ENCODE results near the gene GRB10.

GRB10 gene

DNA sequence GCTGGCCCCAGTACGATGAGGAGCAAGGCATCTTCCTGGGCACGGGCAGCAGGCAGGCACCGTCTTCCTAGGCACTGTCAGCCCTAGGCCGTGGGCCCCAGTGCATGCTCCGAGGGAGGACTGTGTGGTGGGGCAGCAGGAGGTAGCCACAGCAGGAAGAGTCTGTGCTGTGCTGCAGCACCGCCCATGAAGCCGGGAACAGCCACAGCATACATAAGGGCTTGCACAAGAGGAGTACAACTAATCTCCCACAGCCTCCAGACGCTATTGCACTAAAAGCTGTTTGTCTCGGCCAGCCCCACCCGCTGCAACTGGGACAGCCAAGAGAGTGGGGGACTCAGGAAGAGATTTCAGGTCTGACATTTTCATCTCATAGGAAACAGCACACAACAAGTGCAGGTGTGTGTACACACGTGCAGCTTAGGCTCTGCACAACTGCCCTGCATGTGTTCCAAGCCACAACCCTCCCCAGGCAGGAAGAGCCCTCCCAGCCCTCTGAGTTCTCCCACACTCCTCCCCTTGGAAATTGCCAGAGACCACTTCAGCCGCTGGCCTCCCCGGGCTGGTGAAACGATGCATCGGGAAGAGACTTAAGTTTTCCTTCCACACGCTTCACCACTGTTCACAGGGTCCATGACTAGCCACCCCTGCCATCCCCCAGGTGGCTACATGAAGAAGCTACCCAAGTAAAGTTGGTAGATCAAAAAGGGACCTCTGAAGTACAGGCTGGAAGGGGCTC is 129.4 kb downstream of the GRB10 start:
- TF ChIP-seq CTCF (IDR thresholded peaks at IDR 0.05; ENCODE audit: low read depth, low read length), result no peak
- no peak for DNase-seq (ENCODE audit: extremely low read depth, low read depth)

DNA sequence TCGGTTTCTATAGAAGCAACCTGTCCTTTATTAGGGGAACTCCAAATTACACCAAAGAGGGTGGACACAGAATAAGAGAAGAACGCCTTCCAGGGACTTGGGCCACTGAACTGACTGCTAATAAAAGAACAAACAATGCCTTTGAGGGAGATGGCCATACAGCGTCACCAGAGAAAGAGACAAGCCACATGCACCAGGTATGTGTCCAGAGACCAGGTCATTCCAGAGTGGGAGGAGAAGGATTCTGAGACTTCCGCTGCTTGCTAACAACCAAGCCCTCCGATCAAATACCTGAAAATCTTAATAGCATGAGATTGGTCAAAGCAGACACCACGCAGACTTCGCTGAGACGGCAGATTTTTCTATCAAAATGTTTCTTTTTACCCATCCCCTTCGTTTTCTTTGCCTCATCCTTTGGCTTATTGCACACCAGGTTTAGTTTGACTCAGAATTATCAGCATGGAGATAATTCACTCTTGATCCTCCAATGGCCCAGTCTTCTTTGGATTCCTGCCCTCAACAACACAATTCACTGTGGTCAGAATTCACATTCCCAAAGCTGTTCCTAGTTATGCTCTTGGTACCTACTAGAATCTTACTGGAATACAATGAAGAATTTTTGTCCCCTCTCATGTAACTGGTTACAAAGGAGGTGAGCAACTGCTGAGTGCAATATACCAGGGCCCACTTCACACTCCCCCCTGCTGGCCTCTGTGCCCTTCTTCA is 130.1 kb downstream of the GRB10 start:
- TF ChIP-seq CTCF (IDR thresholded peaks at IDR 0.05; ENCODE audit: low read depth, low read length), result no peak

DNA sequence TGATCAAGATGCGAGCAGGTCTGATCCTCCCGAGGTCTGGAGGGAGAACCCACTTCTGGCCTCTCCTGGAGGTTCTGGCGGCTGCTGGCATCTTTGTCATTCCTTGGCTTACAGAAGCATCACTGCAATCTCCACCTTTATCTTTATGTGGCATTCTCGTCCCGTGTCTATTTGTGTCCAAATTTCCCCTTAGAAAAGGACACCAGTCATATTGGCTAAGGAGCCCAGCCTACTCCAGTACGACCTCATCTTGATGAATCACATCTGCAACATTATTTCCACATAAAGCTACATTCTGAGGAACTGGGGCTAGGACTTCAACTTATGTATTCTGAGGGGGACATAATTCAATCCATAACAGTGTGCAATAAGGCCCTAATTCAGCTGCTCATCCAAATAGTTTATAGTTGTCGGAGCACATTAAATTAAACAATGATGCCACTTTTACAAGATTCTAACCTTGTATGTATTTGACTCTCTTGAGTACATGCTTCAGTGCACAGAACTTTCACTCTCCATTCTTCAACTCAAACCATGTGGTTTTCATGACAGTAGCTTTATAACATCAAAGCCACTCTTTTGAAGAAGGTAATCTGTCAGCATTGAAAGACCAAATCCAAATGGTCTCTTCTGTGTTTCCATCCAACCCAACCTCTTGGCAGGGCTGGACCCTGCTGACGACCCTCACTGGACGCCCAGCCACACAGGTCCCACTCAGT is 131.3 kb downstream of the GRB10 start:
- TF ChIP-seq CTCF (IDR thresholded peaks at IDR 0.05; ENCODE audit: low read depth, low read length), result no peak

More for the DNA sequence above, 130.1 kb downstream of the GRB10 start:
- no peak for DNase-seq (ENCODE audit: extremely low read depth, low read depth)

GRCh38 chr7:50650057-50650664 is 132.5 kb downstream of the GRB10 start:
- DNase-seq (ENCODE audit: extremely low read depth, low read depth), result no peak
- no peak for TF ChIP-seq CTCF (IDR thresholded peaks at IDR 0.05; ENCODE audit: low read depth, low read length)

More for the DNA sequence above, 131.3 kb downstream of the GRB10 start:
- DNase-seq (ENCODE audit: extremely low read depth, low read depth), result no peak

- TF ChIP-seq CTCF (IDR thresholded peaks at IDR 0.05; ENCODE audit: low read depth, low read length), result no peak
Measured at GRCh38 chr7:50649259-50649885, 133.3 kb downstream of the GRB10 start.

DNA sequence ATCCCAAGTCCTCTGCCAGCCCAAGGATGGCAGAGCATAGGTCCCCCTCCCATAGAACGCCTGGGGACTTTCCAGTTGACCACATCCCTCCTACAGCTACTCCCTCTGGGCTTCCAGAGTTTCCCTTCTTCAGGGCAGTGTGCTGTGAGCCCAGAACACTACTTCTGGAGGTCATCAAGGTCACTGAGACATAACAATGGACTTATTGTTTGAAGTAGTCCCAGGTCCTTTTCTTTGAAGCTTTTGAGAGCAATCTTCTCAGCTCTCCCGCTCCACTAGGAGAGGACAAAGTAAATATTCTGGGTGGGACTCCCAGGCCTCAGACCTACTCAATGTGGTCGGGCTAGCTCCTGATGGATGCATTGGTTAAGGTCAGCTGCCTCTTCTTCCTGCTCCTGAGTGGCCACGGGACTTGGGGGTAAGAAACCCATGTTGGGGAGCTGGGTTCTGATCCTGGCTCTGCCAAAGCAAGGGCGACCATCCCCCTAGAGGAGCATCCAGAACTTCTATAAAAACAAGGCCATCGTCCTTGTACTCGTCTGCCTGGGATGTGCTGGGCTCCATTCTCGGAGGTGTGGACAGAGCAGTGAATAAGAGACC is 134.0 kb downstream of the GRB10 start:
- TF ChIP-seq CTCF (IDR thresholded peaks at IDR 0.05; ENCODE audit: low read depth, low read length), result no peak
- no peak for DNase-seq (ENCODE audit: extremely low read depth, low read depth)

More at GRCh38 chr7:50649259-50649885, 133.3 kb downstream of the GRB10 start:
- no peak for DNase-seq (ENCODE audit: extremely low read depth, low read depth)

Data from AG09319 (cell line).